ENCODE measurements around the gene GSG1L.
"Not testable (repeated sequence)": the region's sequence is repeated elsewhere in the genome, so short reads cannot be mapped to it uniquely, and the experiment has no call there.

The GSG1L gene

GRCh38 chr16:27883576-27883975 lies 179.9 kb downstream of the GSG1L start:
- no peak for DNase-seq

DNA sequence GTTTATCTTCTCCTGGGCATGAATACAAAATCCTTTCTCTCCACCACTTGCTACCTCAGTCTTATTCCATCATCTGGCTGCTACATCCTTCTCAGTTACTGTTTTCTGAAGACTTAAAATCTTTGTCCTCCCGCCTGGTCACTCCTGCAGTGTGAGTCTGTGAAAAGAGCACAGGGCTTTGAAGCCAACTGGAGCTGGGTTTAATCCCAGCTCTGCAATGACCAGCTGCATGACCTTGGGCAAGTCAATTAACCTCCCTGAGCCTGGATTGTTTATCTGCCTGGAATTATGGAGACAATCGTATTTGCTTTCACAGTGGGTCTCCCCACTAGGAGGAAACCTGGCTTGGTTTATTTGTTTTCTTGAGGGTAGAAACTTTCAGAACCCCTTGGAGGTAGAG lies 183.2 kb downstream of the GSG1L start:
- no peak for DNase-seq

GRCh38 chr16:27879601-27880247 lies 183.8 kb downstream of the GSG1L start:
- DNase-seq, result no peak

DNA sequence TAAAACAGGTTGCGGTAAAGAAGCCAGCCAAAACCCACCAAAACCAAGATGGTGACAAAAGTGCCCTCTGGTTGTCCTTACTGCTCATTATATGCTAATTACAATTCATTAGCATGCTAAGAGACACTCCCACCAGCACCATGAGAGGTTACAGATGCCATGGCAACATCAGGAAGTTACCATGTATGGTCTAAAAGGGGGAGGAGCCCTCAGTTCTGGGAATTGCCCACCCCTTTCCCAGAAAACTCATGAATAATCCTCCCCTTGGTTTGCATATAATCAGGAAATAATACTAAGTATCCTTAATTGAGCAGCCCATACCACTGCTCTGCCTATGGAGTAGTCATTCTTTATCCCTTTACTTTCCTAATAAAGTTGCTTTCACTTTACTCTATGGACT lies 190.9 kb downstream of the GSG1L start:
- DNase-seq, result not testable (repeated sequence)

DNA sequence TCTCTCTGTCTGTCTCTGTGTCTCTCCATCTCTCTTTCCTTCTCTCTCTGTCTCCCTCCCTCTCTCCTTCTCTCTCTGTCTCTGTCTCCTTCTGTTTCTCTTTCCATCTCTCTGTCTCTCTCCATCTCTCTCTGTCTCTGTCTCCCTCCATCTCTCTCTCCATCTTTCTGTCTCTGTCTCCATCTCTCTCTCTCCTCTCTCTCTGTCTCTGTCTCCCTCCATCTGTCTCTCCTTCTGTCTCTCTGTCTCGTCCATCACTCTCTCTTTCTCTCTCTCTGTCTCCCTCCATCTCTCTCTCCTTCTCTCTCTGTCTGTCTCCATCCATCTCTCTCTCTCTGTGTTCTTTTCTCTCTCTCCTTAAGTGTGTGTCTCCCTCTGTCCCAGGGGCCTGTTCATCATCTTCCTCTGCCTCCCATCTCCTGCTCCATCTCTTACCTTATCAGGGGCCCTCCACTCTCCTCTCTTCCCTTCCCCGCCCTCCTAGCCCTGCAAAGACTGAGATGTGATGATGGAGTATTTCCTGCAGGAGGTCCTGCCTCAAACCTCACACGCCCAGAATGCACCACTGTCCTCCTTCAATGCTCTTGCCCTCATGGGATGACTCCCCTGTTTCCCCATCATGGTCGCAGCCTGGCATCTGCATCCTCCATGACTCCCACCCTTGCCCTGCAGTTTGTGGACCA lies 193.3 kb downstream of the GSG1L start:
- no peak for DNase-seq

- DNase-seq, result no peak
These were observed 194.1 kb downstream of the GSG1L start for GRCh38 chr16:27869411-27869810.

GRCh38 chr16:27868180-27868579 lies 195.3 kb downstream of the GSG1L start:
- no peak for DNase-seq

DNA sequence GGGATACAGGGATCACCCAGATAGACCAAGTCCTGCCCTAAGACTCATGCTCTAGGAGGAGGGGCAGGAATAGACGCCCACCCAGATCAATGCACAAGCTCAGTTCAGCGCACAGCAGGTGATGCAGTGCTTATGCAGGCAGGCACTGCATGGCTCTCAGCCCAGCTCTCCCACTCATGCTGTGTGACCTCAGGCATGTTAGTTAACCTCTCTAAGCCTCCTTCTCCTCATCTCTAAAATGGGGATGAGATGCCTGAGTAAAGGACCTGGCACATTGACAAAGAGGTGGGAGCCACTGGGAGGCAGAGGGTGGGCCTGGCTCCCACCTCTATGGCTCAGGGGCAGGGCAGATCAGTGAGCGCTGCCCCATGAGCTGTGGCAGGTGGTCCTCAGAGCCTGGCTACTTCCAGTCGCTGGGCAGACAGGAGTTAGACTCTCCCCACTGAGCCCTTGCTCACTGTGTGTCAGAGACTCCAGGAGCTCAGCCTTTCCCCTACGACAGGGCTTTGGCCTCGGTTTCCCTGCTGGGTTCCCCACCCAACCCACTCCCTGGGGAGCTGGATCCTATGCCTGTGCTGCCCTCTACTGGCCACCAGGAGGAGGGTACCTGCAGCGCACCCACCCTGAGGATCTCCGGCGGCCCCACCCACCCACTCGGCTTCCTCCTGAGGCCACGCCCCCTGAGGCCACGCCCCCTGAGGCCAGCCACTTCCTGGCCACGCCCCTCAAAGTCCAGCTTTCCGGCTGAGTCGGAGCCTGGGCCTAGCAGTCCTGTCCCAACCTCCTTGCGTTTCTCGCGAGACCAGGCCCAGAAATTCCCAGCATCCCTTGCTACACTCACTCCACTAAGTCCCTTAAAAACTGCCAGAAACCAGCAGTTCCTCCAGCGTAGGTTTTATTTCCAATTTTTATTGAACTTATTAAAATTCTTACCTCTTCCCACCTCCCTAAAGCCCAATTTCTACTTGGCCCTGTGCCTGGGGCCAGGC lies 196.1 kb downstream of the GSG1L start:
- DNase-seq, result peak; percentile 82

- DNase-seq, result no peak
These were observed 200.1 kb downstream of the GSG1L start for GRCh38 chr16:27863377-27863776.

DNA sequence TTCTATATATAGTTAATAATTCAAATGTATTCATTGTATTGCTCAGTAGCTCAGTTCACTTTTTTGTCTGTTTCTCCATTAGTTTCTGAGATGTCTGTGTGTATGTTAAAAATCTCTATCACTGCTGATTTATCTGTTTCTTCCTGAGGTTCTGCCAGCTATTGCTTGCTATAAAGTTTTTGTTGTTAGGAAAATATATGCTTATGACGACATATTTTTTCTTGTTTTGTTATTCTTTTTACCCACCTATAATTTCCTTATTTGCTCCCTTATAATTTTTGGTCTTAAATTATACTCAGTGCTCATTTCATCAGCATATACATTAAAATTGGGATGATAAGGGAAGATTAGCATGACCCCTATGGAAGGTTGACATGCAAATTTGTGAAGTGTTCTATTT lies 200.6 kb downstream of the GSG1L start:
- DNase-seq, result no peak

- DNase-seq, result no peak
These were observed 203.4 kb downstream of the GSG1L start for GRCh38 chr16:27860091-27860490.

- DNase-seq, result no peak
These were observed 204.5 kb downstream of the GSG1L start for GRCh38 chr16:27859020-27859419.

DNA sequence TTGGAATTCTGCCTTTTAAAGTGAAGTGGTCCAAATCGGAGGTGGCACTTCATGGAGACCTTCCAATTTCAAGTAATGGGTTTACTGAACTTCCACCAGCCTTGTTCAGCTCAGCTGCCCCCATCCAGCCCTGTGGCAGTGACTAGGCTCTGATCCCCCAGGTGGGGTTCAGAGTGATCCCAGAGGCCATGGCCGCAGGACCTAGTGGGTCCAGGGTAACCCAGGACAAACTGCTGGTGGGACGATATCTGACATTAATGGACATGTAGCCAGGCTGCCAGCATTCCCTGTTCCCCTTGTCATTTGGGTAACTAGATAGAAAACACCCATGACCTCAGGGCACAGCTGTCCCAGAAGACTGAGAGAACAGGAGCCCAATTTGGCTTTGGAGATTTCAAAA lies 209.9 kb downstream of the GSG1L start:
- DNase-seq, result no peak

DNA sequence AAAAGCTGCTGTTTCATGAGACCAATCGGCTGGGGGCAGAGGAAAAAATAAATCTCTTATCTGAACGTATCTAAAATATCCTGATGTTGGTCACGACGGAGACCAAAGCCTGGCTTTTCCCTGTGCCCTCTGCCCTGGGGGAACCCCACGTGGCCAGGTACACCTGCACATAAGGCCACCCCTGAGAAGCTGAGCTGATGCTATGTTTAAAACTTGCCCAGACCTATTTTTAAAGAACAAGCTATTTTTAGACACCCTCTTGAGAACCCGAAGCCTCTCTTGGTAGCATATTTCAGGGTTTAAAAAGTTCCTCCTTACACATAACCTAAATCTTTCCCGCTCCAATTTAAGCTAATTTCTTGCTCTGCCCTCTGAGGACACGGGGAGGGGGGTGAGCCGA lies 210.4 kb downstream of the GSG1L start:
- no peak for DNase-seq

GRCh38 chr16:27852681-27853080 lies 210.8 kb downstream of the GSG1L start:
- DNase-seq, result no peak

- DNase-seq, result no peak
These were observed 211.4 kb downstream of the GSG1L start for GRCh38 chr16:27852116-27852515.

- no peak for DNase-seq
These were observed 211.9 kb downstream of the GSG1L start for GRCh38 chr16:27851586-27851985.

DNA sequence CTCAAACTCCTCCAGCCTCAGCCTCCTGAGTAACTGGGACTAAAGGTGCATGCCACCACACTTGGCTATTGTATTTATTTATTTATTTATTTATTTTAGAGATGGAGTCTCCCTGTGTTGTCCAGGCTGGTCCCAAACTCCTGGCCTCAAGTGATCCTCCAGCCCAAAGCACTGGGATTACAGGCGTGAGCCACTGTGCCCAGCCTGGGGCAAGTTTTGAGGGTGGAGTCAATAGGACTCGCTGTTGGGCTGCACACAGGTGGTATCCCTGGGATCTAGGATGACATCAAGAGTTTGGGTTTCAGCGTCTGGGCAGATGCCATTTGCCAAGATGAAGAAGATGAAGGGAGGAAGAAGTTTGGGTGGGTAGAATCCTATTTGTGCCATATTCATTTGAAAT lies 213.9 kb downstream of the GSG1L start:
- no peak for DNase-seq

GRCh38 chr16:27847030-27847550 lies 216.4 kb downstream of the GSG1L start:
- no peak for DNase-seq

GRCh38 chr16:27844826-27845225 lies 218.7 kb downstream of the GSG1L start:
- no peak for DNase-seq

GRCh38 chr16:27843800-27844199 lies 219.7 kb downstream of the GSG1L start:
- DNase-seq, result no peak

DNA sequence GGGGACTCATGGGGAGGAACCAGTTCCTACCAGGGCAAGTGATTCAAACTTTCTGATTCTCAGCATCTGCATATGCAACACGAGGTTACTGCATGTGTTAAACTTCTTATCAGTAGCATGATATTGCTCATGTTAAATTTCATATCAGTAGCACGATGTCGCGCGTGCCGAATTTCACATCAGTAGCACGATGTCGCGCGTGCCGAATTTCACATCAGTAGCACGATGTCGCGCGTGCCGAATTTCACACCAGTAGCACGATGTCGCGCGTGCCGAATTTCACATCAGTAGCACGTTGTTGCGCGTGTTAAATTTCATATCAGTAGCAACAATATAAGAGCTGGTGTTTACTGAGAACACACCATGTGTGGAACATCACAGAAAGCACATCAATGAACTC lies 221.6 kb downstream of the GSG1L start:
- DNase-seq, result no peak

GRCh38 chr16:27841061-27841801 lies 222.3 kb downstream of the GSG1L start:
- no peak for DNase-seq

Measured in hematopoietic multipotent progenitor cell treated with erythropoietin and hydrocortisone succinate and interleukin-3 and kit ligand, for 8 days (in vitro differentiated cells).